ENCODE results near the gene TMEM132E. TPM values are rescaled to one million over a fixed set of nuclear protein-coding genes. Genes with fewer than 3 reads are reported as not detected.

TMEM132E gene
- total and polyA plus RNA-seq, 2 of the 8 experiments (the other 6 are each of a cell fraction or from before 2014, with no cell fraction given), result 0.45 to 0.60 TPM

DNA sequence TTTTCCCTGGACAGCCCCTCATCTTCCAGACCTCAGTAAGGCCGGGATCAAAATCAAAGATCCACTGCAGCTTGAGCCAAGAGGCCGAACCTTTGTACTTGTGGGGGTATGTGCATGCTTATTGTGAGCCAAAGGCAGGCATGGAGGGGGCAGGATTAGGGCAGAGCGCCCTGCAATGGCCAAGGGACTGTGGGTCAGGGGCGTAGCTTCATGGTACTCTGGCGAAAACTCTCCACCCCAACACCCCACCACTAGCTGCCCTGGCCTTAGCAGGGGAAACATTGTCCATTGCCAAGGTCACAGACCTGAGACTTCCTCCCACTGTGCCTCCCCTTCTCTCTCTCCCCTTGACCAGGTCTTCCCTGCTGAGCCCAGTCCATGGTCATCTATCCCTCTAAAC lies 90.1 kb downstream of the TMEM132E start:
- Histone ChIP-seq H3K4me3 (ENCODE audit: extremely low read depth in 1 of 4, insufficient read depth in 2 of 4, low read depth in 3 of 4, low read length in 4 of 4) (no peak overlapping the region), H2BK12ac (ENCODE audit: low read depth, low read length) (peak overlapping the region; percentile 68; the same call in 1 of the 2 replicates), H2AK5ac (ENCODE audit: low read depth, low read length) (no peak overlapping the region), H3K27ac (ENCODE audit: low read depth, low read length) (no peak overlapping the region), H3K79me2 (ENCODE audit: control insufficient read depth in 1 of 2, insufficient read depth in 2 of 2, low read length in 2 of 2) (no peaks in the 10 kb centered on the region), H2BK120ac (replicated peaks; ENCODE audit: low read depth, low read length) (no peak overlapping the region), H3K56ac (replicated peaks; ENCODE audit: insufficient read length, low read depth, low read length) (no peak overlapping the region), H4K91ac (replicated peaks; ENCODE audit: insufficient read length, low read length) (no peak overlapping the region), H3K79me1 (ENCODE audit: low read depth, low read length) (no peaks in the 10 kb centered on the region), H2BK20ac (ENCODE audit: low read length) (no peak overlapping the region), H4K20me1 (replicated peaks in 1 of 2; ENCODE audit: control insufficient read depth in 1 of 2, insufficient read depth in 2 of 2, low read length in 2 of 2) (no peaks in the 10 kb centered on the region), H3K27me3 (replicated peaks in 1 of 4; ENCODE audit: control insufficient read depth in 3 of 4, extremely low read depth in 1 of 4, insufficient read depth in 3 of 4, low read length in 3 of 4) (no peaks in the 10 kb centered on the region), H3K14ac (ENCODE audit: insufficient read length) (no peak overlapping the region), H3K9ac (replicated peaks in 1 of 4; ENCODE audit: extremely low read depth in 1 of 4, low read depth in 3 of 4, low read length in 3 of 4) (no peak overlapping the region), H3K36me3 (ENCODE audit: control insufficient read depth in 2 of 4, insufficient read depth in 4 of 4, low read length in 3 of 4) (no peaks in the 10 kb centered on the region), H3K4me2 (ENCODE audit: insufficient read depth in 1 of 2, low read depth in 2 of 2, low read length in 2 of 2) (no peak overlapping the region), H2BK15ac (ENCODE audit: low read length) (0 out of 2 replicates have a peak overlapping the region, but pooled peaks have one; percentile 16), H4K5ac (ENCODE audit: insufficient read length, low read depth, low read length) (no peak overlapping the region), H4K8ac (ENCODE audit: extremely low read depth, insufficient read depth, low read length) (no peak overlapping the region), H3K23me2 (ENCODE audit: low read depth, low read length) (peaks cover 4% of the 10 kb centered on the region; the same call in 1 of the 2 replicates), H3K18ac (ENCODE audit: extremely low read depth, low read length) (no peak overlapping the region), H3K4me1 (replicated peaks in 1 of 4; ENCODE audit: control insufficient read depth in 3 of 4, insufficient read depth in 4 of 4, low read length in 3 of 4) (peaks cover 7 to 20% (median 12%) of the 10 kb centered on the region in 4 experiments), H3K9me3 (ENCODE audit: insufficient read depth in 2 of 2, low read depth in 1 of 2, low read length in 1 of 2) (no peaks in the 10 kb centered on the region), H3K23ac (ENCODE audit: insufficient read length) (no peak overlapping the region), H3K4ac (replicated peaks; ENCODE audit: insufficient read length, low read depth, low read length) (no peak overlapping the region), H2BK5ac (ENCODE audit: low read depth, low read length) (no peak overlapping the region), H2AFZ (ENCODE audit: low read length) (no peak overlapping the region)
- WGBS, 2 experiments (ENCODE audit: extremely low coverage in 1 of 2, insufficient coverage in 1 of 2, insufficient read length in 1 of 2, insufficient replicate concordance in 2 of 2, low coverage in 1 of 2, low lambda C conversion rate in 2 of 2, missing lambda C conversion rate in 1 of 2), result 79% methylated on average over 5 of the region's 5 CpGs; no CpG with 5 or more reads in 1 of the 2 experiments
- POLR2A ChIA-PET (ENCODE audit: partially characterized antibody), result no interaction called here
- CTCF ChIA-PET (ENCODE audit: partially characterized antibody), result interaction anchor here (0.9 to 4.5 kb wide), 2 partner anchors 11 to 26 kb away, joined by 3 to 16 read pairs; no protein-coding TSS in a partner anchor
- DNase-seq (ENCODE audit: low read depth in 1 of 2, low spot score in 2 of 2) (no peak), FAIRE-seq (no peak)
- no peak for TF ChIP-seq KDM1A (IDR thresholded peaks at IDR 0.05; ENCODE audit: borderline replicate concordance, low read length)
- no peak for TF ChIP-seq EZH2 (IDR thresholded peaks at IDR 0.05; ENCODE audit: low read depth, low read length, severe bottlenecking)
- TF ChIP-seq RXRA (IDR thresholded peaks at IDR 0.05; ENCODE audit: insufficient read depth, low read depth, low read length), result no peak
- no peak for TF ChIP-seq JUND (IDR thresholded peaks at IDR 0.05; ENCODE audit: low read length)
- TF ChIP-seq ZNF274 (IDR thresholded peaks at IDR 0.05; ENCODE audit: borderline replicate concordance, extremely low read depth, low read length), result no peak
- no peak for TF ChIP-seq KDM5A (IDR thresholded peaks at IDR 0.05; ENCODE audit: low read length)
- no peak for TF ChIP-seq JUN (IDR thresholded peaks at IDR 0.05; ENCODE audit: low read depth, low read length)
- TF ChIP-seq RBBP5 (IDR thresholded peaks at IDR 0.05; ENCODE audit: borderline replicate concordance, low read depth, low read length), result no peak

Data from H1 (cell line).